GM21528 (cell line): ENCODE measurements around the gene HNRNPD.
A peak's percentile ranks its signal among the peaks of the same experiment; 100 is the strongest.
"Not testable (repeated sequence)": the region's sequence is repeated elsewhere in the genome, so short reads cannot be mapped to it uniquely, and the experiment has no call there.

Experiments
- ATAC-seq: cut with Tn5 transposase; IDR thresholded peaks from one replicate; pipeline ENCODE4 v1.9.1; 2021; ENCODE audit warnings: mild to moderate bottlenecking, moderate library complexity; ENCODE audit not compliant: unreplicated experiment, low FRiP score

The HNRNPD gene

GRCh38 chr4:82376109-82376508 is 2.3 kb upstream of the HNRNPD start:
- ATAC-seq = no peak

- peak; percentile 28 for ATAC-seq
These were observed 340 bp downstream of the HNRNPD start for GRCh38 chr4:82373486-82373815.

- peak; percentile 32 for ATAC-seq
These were observed 990 bp downstream of the HNRNPD start for GRCh38 chr4:82372517-82373485.

DNA sequence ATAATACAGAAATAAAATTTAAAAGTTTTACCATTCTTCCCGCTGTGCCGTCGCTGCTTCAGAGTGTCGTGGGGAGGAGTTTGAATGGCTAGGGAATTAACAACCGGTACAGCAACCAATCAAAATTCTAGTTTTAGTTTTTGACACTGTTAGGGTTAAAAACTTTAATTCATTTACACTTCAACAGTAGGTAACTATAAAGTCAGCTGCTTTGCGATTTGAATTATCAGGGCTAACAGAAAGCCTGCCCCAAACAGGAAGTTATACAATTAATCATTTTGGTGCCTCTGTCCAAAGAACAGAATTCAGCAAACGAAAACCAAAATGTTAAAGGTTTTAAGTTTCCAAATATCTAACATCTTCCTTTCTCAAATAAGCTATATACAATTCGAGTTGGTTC is 2.3 kb downstream of the HNRNPD start:
- no peak for ATAC-seq

- no peak for ATAC-seq
These were observed 6.2 kb downstream of the HNRNPD start for GRCh38 chr4:82367438-82368097.

- not testable (repeated sequence) for ATAC-seq
These were observed 7.4 kb downstream of the HNRNPD start for GRCh38 chr4:82366431-82366830.

GRCh38 chr4:82363896-82364487 is 9.8 kb downstream of the HNRNPD start:
- no peak for ATAC-seq

DNA sequence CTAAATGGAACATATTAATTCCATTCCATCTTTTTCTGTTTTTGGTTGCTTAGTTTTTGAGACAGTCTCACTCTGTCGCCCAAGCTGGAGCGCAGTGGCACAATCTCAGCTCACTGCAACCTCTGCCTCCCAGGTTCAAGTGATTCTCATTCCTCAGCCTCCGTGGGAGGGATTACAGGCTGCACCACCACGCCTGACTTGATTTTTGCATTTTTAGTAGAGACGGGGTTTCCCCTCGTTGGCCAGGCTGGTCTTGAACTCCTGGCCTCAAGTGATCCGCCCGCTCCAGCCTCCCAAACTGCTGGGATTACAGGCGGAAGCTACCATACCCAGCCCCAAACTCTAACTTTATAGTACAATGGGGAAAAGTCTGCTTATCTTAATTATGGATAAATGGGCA is 11.2 kb downstream of the HNRNPD start:
- no peak for ATAC-seq

GRCh38 chr4:82360298-82361177 is 13.3 kb downstream of the HNRNPD start:
- ATAC-seq = no peak

GRCh38 chr4:82358847-82359246 is 14.9 kb downstream of the HNRNPD start:
- ATAC-seq = no peak

DNA sequence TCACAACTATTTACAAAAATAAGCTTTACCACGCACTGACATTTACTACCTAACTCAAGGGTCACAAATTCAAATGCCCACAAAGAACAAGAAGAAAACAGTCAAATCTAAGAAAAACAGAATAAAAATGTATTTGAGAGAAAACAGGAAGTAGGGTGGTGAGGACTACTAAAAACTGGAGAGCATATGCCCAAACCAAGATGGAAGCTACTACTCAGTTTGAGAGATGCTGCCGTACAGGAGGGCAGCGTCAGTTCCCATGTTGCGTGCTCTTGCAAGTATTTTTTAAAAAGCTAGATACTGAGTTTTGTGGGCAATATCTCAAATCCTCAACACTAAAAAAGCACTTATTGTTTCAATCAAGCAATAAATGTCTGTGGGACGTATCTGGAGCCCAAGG is 16.2 kb downstream of the HNRNPD start:
- no peak for ATAC-seq

- no peak for ATAC-seq
These were observed 19.0 kb downstream of the HNRNPD start for GRCh38 chr4:82354788-82355187.

DNA sequence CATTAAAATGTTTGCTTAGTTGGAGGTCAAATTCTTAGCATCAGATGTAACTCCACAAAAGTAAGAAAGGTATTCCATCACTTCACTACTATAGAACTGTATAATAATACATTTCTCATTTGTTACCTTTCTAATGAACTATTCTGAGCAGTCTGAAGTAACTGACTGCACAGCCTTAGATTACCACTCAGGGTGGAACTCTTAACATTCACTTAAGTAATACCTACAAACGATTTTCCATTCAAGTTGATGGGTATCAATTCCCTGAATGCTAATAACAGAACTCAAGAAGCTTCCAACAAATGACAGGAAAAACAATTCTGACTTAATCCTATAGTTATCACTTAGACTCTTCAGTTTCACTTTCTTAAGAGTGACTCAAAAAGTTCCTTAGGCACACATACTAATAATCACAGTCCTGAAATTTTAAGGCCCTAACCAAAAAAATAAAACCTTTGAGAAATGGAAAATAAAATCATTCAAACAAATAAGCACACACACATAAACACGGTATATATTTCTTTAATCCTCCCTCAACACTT is 20.9 kb downstream of the HNRNPD start:
- no peak for ATAC-seq

DNA sequence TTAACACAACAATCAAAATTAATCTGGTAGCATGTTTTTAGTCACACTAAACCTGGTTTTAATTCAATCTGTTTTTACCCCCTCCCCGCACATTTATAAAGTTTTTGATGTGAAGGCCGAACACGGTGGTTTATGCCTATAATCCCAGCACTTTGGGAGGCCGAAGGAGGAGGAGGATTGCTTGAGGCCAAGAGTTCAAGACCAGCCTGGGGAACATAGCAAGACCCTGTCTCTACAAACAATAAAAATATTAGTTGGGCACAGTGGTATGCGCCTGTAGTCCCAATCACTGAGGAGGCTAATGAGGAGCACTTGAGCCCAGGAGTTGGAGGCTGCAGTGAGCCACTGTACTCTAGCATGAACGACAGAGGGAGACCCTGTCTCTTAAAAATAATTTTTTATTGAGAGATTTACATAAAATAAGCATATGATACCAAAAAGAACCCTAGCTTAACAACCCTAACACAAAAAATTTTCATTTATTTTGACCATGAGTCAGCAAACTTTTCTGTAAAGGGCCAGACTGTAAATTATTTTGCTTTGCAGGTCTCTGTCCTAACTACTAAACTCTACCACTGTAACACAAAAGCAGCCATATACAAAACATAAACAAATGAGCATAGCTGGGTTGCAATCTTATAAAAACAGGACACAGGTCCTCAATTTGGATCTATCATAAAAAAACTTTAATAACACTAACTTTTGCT is 21.5 kb downstream of the HNRNPD start:
- ATAC-seq = no peak

DNA sequence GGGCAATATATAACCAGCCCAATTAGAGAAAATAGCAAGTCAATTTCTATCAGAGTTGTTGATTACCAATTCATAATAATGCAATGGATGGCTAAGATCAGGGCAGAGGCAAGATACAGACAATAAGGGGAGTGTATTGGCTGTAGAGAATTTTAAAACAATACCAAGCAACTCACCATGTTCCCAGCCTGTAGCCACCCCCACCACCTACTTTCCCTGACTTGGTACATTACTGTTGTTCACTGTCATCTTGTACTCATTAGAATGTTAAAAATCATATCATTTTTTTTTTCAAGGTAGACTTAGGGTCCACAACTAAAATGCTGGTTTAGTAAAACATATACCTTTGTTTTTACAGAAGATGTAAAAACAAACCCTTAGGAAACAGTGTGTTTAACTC is 27.7 kb downstream of the HNRNPD start:
- ATAC-seq = no peak

- no peak for ATAC-seq
These were observed 38.7 kb downstream of the HNRNPD start for GRCh38 chr4:82335043-82335442.

- ATAC-seq = not testable (repeated sequence)
These were observed 40.1 kb downstream of the HNRNPD start for GRCh38 chr4:82333641-82334040.

DNA sequence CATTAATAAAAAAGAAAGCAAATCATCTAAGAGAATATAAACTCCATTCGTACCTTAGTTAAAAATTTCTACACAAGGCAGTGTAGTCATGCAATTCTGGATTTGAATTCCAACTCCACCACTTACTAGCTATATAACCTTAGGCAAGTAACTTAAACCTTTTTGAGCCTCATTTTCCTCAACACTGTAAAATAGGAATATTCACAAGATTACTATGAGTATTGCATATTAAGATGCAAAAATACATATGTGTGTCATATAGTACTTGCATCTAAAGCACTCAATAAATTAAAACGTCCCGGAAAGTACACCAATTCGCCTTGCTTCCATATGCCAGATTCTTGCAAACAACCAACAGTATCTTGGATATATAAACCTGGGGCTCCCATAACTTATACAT is 42.0 kb downstream of the HNRNPD start:
- no peak for ATAC-seq

- no peak for ATAC-seq
These were observed 53.4 kb downstream of the HNRNPD start for GRCh38 chr4:82320351-82320750.

DNA sequence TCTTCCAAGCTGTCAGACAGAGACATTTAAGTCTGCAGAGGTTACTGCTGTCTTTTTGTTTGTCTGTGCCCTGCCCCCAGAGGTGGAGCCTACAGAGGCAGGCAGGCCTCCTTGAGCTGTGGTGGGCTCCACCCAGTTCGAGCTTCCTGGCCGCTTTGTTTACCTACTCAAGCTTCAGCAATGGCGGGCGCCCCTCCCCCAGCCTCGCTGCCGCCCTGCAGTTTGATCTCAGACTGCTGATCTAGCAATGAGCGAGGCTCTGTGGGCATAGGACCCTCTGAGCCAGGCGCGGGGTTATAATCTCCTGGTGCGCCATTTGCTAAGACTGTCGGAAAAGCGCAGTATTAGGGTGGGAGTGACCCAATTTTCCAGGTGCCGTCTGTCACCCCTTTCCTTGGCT is 70.7 kb downstream of the HNRNPD start:
- not testable (repeated sequence) for ATAC-seq
